PFSK-1 (cell line): ENCODE data around the gene ASS1.

Experiments
- FOXP2 ChIP-seq: optimal IDR thresholded peaks from 2 replicates; pipeline ENCODE3; 2011; ENCODE audit warnings: borderline replicate concordance, control low read depth, inconsistent platforms; ENCODE audit not compliant: insufficient read depth; ENCODE audit errors: extremely low read length, extremely low read depth
- POLR2AphosphoS5 ChIP-seq: IDR thresholded peaks from 2 replicates; pipeline ENCODE4 v1.6.1; 2012; ENCODE audit warnings: low read depth, mild to moderate bottlenecking, control low read depth, low read length, moderate library complexity
- SIN3A ChIP-seq: IDR thresholded peaks from 2 replicates; pipeline ENCODE4 v1.6.1; 2012; ENCODE audit warnings: mild to moderate bottlenecking, low read length, moderate library complexity, borderline replicate concordance; ENCODE audit not compliant: insufficient read depth
- TAF1 ChIP-seq: IDR thresholded peaks from 2 replicates; pipeline ENCODE4 v1.6.1; 2012; ENCODE audit warnings: low read length, control low read depth, borderline replicate concordance; ENCODE audit not compliant: insufficient read depth
- TF ChIP-seq, protein P1 (sequence below), 2 experiments: IDR thresholded peaks; 2 replicates each; pipeline versions ENCODE4 v1.6.1 to v1.8.0; 2011 to 2012; ENCODE audit warnings: low read depth in 2 of 2, low read length in 2 of 2, control low read depth in 1 of 2, inconsistent platforms in 1 of 2, mild to moderate bottlenecking in 1 of 2, moderate library complexity in 1 of 2; ENCODE audit not compliant: insufficient read depth in 1 of 2

Gene ASS1

DNA sequence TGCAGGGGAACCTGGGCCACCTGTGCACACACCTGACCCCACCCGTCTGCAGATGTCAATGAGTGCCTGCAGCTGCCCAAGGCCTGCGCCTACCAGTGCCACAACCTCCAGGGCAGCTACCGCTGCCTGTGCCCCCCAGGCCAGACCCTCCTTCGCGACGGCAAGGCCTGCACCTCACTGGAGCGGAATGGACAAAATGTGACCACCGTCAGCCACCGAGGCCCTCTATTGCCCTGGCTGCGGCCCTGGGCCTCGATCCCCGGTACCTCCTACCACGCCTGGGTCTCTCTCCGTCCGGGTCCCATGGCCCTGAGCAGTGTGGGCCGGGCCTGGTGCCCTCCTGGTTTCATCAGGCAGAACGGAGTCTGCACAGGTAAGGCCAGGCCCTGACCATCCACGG lies 14.5 kb upstream of the ASS1 start:
- TF ChIP-seq, protein P1, sequence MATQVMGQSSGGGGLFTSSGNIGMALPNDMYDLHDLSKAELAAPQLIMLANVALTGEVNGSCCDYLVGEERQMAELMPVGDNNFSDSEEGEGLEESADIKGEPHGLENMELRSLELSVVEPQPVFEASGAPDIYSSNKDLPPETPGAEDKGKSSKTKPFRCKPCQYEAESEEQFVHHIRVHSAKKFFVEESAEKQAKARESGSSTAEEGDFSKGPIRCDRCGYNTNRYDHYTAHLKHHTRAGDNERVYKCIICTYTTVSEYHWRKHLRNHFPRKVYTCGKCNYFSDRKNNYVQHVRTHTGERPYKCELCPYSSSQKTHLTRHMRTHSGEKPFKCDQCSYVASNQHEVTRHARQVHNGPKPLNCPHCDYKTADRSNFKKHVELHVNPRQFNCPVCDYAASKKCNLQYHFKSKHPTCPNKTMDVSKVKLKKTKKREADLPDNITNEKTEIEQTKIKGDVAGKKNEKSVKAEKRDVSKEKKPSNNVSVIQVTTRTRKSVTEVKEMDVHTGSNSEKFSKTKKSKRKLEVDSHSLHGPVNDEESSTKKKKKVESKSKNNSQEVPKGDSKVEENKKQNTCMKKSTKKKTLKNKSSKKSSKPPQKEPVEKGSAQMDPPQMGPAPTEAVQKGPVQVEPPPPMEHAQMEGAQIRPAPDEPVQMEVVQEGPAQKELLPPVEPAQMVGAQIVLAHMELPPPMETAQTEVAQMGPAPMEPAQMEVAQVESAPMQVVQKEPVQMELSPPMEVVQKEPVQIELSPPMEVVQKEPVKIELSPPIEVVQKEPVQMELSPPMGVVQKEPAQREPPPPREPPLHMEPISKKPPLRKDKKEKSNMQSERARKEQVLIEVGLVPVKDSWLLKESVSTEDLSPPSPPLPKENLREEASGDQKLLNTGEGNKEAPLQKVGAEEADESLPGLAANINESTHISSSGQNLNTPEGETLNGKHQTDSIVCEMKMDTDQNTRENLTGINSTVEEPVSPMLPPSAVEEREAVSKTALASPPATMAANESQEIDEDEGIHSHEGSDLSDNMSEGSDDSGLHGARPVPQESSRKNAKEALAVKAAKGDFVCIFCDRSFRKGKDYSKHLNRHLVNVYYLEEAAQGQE (IDR thresholded peaks at IDR 0.05; ENCODE audit: insufficient read depth in 1 of 2, low read depth in 2 of 2, low read length in 2 of 2): no peak
- TF ChIP-seq SIN3A: no peak
- TF ChIP-seq FOXP2: no peak
- no peak for TF ChIP-seq TAF1
- no peak for TF ChIP-seq POLR2AphosphoS5

DNA sequence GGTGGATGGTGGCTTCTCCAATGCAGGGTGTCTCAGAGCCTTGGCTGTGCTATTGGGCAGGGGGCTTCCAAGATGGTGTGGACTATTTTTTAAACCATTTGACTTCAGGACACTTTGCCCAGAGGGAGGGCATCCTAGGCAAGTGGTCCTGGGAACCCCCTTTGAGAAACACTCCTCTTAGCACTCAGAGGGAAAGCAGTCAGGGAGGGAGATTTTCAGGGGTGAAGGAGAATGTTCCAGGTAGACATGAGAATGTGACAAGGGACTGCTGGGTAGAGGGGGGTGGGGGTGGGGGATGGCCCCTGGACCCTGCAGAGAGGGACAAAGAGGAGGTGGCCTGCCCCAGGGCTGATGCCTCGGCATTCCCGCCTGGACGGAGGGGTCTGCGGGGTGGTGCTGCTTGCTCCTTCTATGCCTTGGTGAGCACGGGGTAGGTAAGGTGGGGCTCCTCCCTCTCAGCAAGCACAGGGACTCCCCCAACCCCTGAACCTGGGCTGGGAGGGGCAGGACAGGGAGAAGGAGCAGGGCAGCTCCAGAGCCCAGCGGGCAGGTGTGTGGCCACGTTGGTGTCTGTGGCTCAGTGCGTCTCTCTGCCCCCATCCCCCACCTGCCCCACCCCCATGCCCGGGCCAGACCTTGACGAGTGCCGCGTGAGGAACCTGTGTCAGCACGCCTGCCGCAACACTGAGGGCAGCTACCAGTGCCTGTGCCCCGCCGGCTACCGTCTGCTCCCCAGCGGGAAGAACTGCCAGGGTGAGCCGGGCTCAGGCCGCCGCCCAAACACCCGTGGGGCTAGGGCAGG lies 13.8 kb upstream of the ASS1 start:
- TF ChIP-seq FOXP2 (no peak), SIN3A (no peak), POLR2AphosphoS5 (no peak)
- TF ChIP-seq, protein P1 (IDR thresholded peaks at IDR 0.05; ENCODE audit: insufficient read depth in 1 of 2, low read depth in 2 of 2, low read length in 2 of 2): no peak

DNA sequence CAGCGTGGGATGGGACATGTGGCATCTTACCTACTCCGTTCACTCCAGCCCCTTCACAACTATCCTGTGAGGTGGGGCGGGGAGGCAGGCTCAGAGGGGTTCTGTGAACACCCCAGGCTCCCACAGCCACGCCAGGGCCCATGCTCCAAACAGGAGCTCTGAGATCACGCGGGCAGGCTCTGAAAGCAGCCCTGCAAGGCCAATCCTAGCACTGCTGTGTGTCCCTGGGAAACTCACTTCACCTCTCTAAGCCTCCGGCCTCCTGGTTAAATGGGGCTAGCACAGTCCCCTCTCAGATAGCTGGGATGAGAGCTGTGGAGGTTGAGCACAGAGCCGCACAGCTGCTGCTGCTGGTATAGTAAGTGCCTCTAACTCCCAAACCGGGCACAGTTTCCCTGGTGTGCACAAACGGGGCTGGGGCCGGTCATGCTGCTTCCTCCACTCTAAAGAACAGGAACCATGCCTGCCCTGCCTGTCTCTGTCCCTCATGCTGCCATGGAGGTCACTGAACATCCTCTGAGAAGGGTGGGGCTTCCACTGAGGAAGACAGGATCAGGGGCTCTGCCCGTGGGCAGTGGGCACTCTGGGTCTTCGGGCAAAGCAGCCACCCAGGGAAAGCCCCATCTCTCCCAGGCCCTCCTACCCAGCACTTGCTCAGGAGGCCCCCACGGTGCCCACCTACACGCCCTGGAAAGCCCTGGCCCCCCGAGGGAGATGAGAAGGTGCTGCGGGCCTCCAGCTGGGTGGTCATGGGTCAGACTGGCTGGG lies 13.0 kb upstream of the ASS1 start:
- TF ChIP-seq TAF1 (no peak), FOXP2 (no peak), POLR2AphosphoS5 (no peak), SIN3A (no peak)
- TF ChIP-seq, protein P1 (IDR thresholded peaks at IDR 0.05; ENCODE audit: insufficient read depth in 1 of 2, low read depth in 2 of 2, low read length in 2 of 2): no peak

DNA sequence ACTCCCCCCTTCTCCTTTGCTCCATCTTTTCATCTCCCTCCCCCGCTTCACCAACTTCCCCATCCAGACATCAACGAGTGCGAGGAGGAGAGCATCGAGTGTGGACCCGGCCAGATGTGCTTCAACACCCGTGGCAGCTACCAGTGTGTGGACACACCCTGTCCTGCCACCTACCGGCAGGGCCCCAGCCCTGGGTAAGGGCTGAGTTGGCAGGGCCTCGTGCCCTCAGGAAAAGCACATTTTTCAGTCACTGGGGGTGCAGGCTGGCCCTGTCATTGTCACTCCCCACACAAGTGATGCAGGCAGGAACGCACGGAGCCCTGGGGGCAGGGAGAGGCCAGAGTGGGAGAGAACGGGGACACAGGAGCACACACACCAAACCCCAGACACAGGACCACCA lies 12.4 kb upstream of the ASS1 start:
- TF ChIP-seq TAF1 (no peak), SIN3A (no peak), FOXP2 (no peak), POLR2AphosphoS5 (no peak)
- TF ChIP-seq, protein P1 (IDR thresholded peaks at IDR 0.05; ENCODE audit: insufficient read depth in 1 of 2, low read depth in 2 of 2, low read length in 2 of 2): no peak
